NCI-H2227 (cell line): ENCODE data around the gene ALLC.

ENCODE experiments used
- DNase-seq: peaks from one replicate; lab custom pipeline; 2025; ENCODE audit not compliant: unreplicated experiment; lab: John Stamatoyannopoulos, UW

The ALLC gene

DNA sequence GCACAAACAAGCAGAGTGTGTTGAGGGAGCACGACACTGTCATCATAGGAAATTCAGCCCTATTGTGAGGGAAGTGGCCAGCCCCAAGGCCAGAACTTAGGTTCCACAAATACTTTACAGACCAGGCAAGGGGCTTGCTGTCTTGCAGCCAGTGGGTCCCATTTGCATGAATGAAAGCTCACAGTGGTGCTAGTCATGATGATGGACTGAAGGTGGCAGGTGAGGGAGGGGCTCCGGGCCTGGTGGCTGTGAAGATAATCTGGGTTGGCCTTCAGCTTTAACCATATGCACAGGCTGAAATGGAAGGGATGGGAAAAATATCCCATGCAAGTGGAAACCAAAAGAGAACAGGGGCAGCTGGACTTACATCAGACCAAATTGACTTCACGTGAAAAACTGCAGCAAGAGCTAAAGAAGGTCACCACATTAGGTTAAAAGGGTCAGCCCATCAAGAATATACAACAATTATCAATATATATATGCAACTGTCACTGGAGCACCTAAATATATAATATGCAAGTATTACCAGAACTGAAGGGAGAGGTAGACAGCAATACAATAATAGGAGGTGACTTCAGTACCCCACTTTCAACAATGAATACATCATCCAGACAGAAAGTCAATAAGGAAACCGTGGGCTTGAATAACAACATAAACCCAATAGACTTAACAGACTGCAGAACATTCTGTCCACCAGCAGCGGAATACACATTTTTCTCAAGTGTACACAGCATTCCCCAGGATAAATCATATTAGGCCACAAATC lies 84.9 kb downstream of the ALLC start:
- DNase-seq: no peak

DNA sequence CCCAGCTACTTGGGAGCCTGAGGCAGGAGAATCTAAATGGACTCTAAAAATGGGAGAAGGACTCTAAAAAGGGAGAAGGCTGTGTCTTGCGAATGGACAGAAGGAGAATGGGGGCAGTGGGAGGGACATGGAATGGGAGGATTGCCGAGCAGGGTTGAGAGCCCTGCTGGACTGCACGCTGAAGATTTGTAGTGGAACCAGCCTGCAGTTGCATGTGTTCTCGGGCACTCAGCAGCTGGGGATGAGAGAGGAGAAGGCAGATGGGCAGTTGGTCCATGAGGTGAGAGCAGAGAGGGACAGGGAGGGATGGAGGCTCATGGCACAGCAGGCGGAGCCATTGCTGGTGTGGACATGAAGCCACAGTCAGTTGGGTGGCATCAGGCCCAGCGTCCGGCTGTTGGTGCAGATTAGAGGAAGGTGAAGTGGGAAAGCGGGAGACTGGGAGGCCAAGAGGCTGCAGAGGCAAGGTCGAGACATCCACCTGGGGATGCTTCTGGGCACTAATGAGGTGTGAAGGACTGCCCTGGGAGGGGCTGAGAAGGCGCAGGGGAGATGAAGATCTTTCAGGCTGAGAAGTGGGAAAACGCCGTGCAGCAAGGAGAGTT lies 86.1 kb downstream of the ALLC start:
- DNase-seq: no peak

DNA sequence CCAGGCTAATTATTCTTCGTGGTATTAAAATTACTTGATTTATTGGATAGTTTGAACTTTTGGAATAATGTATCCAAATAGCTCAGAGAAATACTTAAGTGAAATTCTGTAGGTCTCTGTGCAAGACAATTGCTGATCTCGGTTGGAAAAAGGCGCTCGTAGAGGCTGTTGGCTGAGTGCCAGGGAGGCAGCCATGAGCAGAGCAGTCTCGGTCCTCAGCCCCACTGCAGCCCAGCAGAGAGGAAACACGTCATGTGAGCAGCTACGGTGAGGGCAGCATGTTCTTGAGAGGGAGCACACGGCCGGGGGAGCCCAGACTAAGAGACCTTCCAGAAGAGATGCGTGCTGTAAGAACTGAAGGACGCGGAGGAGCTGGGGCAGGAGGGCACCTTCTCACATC lies 87.9 kb downstream of the ALLC start:
- DNase-seq: no peak

DNA sequence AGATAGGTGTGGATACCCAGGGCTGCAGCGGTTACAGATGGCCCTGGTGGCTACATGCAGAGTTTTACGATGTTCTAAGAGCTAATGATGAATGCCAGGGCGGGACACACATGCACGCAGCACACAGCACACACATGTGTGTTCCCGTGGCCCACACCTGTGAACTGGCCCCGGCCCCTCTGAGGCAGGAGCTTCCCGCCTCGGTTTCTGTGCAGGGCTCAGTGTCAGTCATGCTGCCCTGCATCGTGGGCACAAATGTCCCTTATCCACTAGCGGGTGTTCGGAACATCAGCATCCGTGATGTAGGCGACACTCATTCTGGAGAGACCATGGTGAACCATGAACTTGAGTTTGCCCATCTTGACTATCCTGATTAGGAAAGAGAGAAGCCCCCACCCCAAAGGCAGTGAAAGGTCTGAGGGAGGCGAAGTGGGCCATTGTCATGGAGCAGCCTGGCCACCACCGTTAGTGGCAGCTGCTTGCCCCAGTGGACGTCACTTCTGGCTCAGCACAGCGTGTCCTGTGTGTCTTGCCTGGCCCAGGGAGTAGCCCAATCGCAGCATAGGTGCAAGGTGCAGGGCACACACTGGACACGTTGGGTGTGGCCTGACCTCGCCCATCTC lies 89.1 kb downstream of the ALLC start:
- no peak for DNase-seq

DNA sequence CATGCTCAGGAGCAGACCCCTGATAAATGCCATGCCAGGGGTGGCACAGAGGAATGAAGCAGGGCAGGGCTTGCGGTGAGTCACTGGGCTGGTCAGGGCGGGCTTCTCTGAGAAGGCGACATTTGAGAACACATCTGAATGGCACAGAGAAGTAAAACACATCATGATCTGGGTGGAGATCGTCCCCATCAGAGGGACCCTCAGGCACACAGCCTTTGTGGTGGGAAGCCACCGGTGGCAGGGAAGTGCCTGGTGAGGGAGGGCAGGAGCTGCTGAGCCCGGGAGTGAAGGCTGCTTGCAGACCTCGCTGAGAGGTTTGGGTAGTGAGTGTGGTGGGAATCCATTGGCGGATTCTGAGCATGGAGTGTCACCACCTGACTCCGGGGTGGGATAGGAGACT lies 89.8 kb downstream of the ALLC start:
- no peak for DNase-seq

DNA sequence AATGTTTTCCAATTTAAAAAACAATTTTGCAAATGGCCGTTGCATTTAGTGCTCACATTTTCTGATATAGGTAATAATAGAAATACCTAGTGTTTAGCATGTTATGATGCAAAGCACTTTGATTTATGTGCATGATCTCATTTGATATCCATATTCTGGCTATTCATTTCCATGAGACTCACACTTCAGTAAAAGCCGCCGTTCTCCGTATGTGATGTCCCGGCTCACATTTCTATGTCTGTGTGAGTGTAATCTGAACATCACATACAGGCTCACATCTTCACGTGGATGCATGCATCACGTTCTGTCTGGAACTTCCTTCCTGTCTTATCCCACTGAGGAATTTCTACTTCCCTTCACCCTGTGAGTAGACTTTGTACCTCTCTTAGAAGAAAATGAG lies 91.2 kb downstream of the ALLC start:
- no peak for DNase-seq

DNA sequence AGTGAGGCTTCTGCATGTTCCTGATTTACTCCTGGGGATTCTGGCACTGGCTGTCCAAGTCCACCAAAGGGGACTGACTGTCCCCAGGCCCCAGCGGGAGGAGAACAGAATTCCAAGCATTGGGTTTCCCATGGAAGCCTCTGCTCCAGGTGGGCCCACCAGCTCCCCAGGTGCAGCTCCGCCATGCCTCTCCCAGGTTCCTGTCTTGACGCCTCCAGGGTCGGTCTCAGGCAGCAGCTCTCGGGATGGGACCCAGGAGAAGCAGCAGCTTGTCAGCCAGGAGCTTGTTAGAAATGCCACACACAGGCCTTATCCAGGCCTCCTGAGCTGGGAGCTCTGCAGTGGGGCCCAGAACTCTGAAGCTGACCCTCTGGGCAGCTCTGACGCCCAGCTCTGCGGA lies 93.3 kb downstream of the ALLC start:
- no peak for DNase-seq

DNA sequence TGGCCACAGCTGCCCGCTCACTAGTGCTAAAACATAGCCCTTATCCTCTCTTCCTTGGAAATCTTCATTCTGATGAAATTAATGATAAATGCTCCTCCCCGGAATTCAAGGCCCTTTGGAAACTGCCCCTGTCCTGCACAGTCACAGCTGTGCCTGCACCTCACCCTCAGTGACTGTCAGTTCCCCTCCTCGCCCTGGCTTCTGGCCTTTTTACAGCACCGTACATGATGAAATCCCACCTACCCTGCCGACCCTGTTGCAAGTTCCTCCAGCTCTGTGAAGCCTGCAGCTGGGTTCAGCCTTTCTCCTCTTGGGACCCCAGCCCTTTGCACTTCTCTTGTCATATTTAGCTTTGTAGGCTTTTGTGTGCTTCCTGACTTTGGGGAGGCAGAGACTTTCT lies 93.8 kb downstream of the ALLC start:
- no peak for DNase-seq
